Measurements from ENCODE around the gene DGKG.

DNA sequence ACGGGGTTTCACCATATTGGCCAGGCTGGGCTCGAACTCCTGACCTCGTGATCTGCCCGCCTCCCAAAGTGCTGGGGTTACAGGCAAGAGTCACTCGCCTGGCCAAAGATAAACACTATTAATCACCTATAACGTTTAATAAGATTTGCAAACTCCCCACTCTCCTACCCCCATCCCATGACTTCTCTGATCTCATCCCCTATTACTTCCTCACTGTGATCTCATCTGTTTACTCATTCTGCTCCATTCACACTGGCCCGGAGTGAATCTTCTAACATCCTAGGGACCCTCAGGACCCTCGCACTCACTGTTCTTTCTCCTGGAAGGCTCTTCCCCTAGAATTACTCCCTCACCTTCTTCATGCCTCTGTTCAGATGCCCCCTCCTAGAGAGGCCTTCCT is 78.9 kb downstream of the DGKG start:
- TF ChIP-seq, protein P1, sequence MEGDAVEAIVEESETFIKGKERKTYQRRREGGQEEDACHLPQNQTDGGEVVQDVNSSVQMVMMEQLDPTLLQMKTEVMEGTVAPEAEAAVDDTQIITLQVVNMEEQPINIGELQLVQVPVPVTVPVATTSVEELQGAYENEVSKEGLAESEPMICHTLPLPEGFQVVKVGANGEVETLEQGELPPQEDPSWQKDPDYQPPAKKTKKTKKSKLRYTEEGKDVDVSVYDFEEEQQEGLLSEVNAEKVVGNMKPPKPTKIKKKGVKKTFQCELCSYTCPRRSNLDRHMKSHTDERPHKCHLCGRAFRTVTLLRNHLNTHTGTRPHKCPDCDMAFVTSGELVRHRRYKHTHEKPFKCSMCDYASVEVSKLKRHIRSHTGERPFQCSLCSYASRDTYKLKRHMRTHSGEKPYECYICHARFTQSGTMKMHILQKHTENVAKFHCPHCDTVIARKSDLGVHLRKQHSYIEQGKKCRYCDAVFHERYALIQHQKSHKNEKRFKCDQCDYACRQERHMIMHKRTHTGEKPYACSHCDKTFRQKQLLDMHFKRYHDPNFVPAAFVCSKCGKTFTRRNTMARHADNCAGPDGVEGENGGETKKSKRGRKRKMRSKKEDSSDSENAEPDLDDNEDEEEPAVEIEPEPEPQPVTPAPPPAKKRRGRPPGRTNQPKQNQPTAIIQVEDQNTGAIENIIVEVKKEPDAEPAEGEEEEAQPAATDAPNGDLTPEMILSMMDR (conservative IDR thresholded peaks at IDR 0.05; ENCODE audit: low read length) = no peak
- no peak for TF ChIP-seq EZH2phosphoT487 (IDR thresholded peaks at IDR 0.05; ENCODE audit: borderline replicate concordance)
